Liver (tissue), 9 donors: ENCODE measurements around the gene NDUFS1. TPM values are rescaled to one million over a fixed set of nuclear protein-coding genes. Genes with fewer than 3 reads are reported as not detected.
A peak's percentile ranks its signal among the peaks of the same experiment; 100 is the strongest.
"Not testable (repeated sequence)": the region's sequence is repeated elsewhere in the genome, so short reads cannot be mapped to it uniquely, and the experiment has no call there.

Experiments
- DNase-seq: peaks from one replicate; pipeline ENCODE4 v3.0.0-alpha.2; 2017; ENCODE audit warnings: low spot score
- H3K27ac ChIP-seq, 2 donors: one replicate each; pipeline ENCODE4 v1.7.0; 2013; ENCODE audit warnings: inconsistent platforms in 2 of 2, low read length in 2 of 2, control low read depth in 1 of 2, low read depth in 1 of 2, mild to moderate bottlenecking in 1 of 2
- H3K27me3 ChIP-seq, 4 donors: one replicate each; pipeline versions ENCODE4 v1.6.1 to v1.7.0; 2013; ENCODE audit warnings: low read length in 3 of 4, inconsistent platforms in 1 of 4, mild to moderate bottlenecking in 1 of 4, moderate library complexity in 1 of 4; ENCODE audit not compliant: control insufficient read depth in 4 of 4, insufficient read depth in 4 of 4
- H3K36me3 ChIP-seq, 4 donors: one replicate each; pipeline versions ENCODE4 v1.6.1 to v1.7.0; 2013; ENCODE audit warnings: low read length in 3 of 4, mild to moderate bottlenecking in 3 of 4, low read depth in 1 of 4, moderate library complexity in 1 of 4; ENCODE audit not compliant: control insufficient read depth in 4 of 4, insufficient read depth in 3 of 4
- H3K4me1 ChIP-seq, 4 donors: one replicate each; pipeline versions ENCODE4 v1.6.1 to v1.7.0; 2013; ENCODE audit warnings: low read length in 3 of 4, mild to moderate bottlenecking in 3 of 4, moderate library complexity in 1 of 4; ENCODE audit not compliant: control insufficient read depth in 4 of 4, insufficient read depth in 4 of 4
- H3K4me3 ChIP-seq, 3 donors: one replicate each; pipeline versions ENCODE4 v1.6.1 to v1.7.0; 2013; ENCODE audit warnings: low read length in 3 of 3, control low read depth in 1 of 3, low read depth in 1 of 3, mild to moderate bottlenecking in 1 of 3
- H3K9ac ChIP-seq, 2 donors: one replicate each; pipeline ENCODE4 v1.7.0; 2013; ENCODE audit warnings: low read length in 2 of 2, mild to moderate bottlenecking in 2 of 2, moderate library complexity in 2 of 2, control low read depth in 1 of 2, low read depth in 1 of 2
- H3K9me3 ChIP-seq, 4 donors: one replicate each; pipeline versions ENCODE4 v1.6.1 to v1.7.0; 2013; ENCODE audit warnings: low read length in 3 of 4; ENCODE audit not compliant: control insufficient read depth in 4 of 4
- FOXA1 ChIP-seq: IDR thresholded peaks from 2 replicates; pipeline ENCODE4 v1.6.1; 2016; ENCODE audit warnings: antibody characterized with exemption
- FOXA2 ChIP-seq: IDR thresholded peaks from 2 replicates; pipeline ENCODE4 v1.6.1; 2016; ENCODE audit warnings: antibody characterized with exemption
- GABPA ChIP-seq, 2 donors: IDR thresholded peaks in 1 of 2; conservative IDR thresholded peaks in 1 of 2; 2 replicates each; pipeline ENCODE4 v1.6.1; 2016; ENCODE audit warnings: antibody characterized with exemption in 2 of 2, mild to moderate bottlenecking in 1 of 2, moderate library complexity in 1 of 2
- HNF4A ChIP-seq, 2 donors: conservative IDR thresholded peaks; 2 replicates each; pipeline ENCODE4 v1.6.1; 2016; ENCODE audit warnings: antibody characterized with exemption in 2 of 2, mild to moderate bottlenecking in 2 of 2
- HNF4G ChIP-seq: IDR thresholded peaks from 2 replicates; pipeline ENCODE4 v1.6.1; 2016; ENCODE audit warnings: antibody characterized with exemption
- JUND ChIP-seq, 2 donors: IDR thresholded peaks; 2 replicates each; pipeline ENCODE4 v1.6.1; 2016; ENCODE audit warnings: antibody characterized with exemption in 2 of 2
- NR2F2 ChIP-seq: IDR thresholded peaks from 2 replicates; pipeline ENCODE4 v1.6.1; 2016; ENCODE audit warnings: antibody characterized with exemption
- RXRA ChIP-seq, 2 donors: IDR thresholded peaks; 2 replicates each; pipeline ENCODE4 v1.6.1; 2017 to 2018; ENCODE audit warnings: antibody characterized with exemption in 2 of 2, mild to moderate bottlenecking in 1 of 2
- TAF1 ChIP-seq: conservative IDR thresholded peaks from 2 replicates; pipeline ENCODE4 v1.6.1; 2016; ENCODE audit warnings: antibody characterized with exemption, mild to moderate bottlenecking
- YY1 ChIP-seq: IDR thresholded peaks from 2 replicates; pipeline ENCODE4 v1.6.1; 2016; ENCODE audit warnings: antibody characterized with exemption, mild to moderate bottlenecking
- WGBS: extraction: QIAGEN DNeasy Blood & Tissue Kit; methylation state at CpG from one replicate; pipeline ENCODE4 v1.1.7; 2013; 5-methylcytosine and 5-hydroxymethylcytosine counted together
- polyA plus RNA-seq, 2 donors: library from polyadenylated mRNA; stranded (reverse) in 1 of 2; unstranded in 1 of 2; fragments of 200-250 nt in 1 of 2; fragments of >200 nt in 1 of 2; fragmentation: Nextera tagmentation in 1 of 2; extraction: Ambion mirVana in 1 of 2; gene quantifications; one replicate each; pipeline versions ENCODE4 v1.2.1 to v1.2.3, GENCODE V29; 2013 to 2015
- total RNA-seq, 2 donors: library from RNA; depleted of rRNA; stranded (reverse); fragments of >200 nt; gene quantifications; one replicate each; pipeline ENCODE4 v1.2.3, GENCODE V29; 2014
- TF ChIP-seq, protein P1 (sequence below): fragments of 150-350 bp; IDR thresholded peaks from 2 replicates; pipeline ENCODE4 v1.5.1; 2017; ENCODE audit warnings: improper control_type of control experiment, low read depth, low read length; ENCODE audit not compliant: missing input control
- TF ChIP-seq, protein P2 (sequence below): IDR thresholded peaks from 2 replicates; pipeline ENCODE4 v1.6.1; 2016; ENCODE audit warnings: antibody characterized with exemption
- TF ChIP-seq, protein P3 (sequence below): IDR thresholded peaks from 2 replicates; pipeline ENCODE4 v1.6.1; 2016; ENCODE audit warnings: antibody characterized with exemption
- TF ChIP-seq, protein P4 (sequence below): IDR thresholded peaks from 2 replicates; pipeline ENCODE4 v1.6.1; 2016; ENCODE audit warnings: antibody characterized with exemption
- donor health status: healthy.
- donor health status: healthy.
- donor health status: healthy.
- donor health status: healthy.
- donor health status: healthy.

The NDUFS1 gene
- total and polyA plus RNA-seq, 4 donors: 39.7 to 167 (median 83.2) TPM

DNA sequence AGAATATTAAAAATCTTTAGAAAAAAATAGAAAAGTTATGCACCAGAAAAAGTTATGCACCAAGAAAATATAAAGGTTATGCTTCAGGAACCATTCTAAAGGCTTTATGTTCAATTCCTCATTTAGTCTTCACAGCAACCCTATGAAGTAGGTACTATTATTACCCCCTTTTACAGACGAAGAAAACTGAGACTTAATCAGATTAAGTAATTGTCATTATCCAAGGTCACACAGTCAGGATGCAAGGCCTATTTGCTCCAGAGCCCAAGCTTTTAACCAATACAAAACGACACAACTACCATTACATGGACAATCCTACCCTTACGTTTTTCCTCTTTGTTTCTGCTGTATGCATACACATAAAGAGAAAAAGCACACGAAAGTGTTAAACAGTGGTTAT lies 78.3 kb downstream of the NDUFS1 start:
- H3K4me1 ChIP-seq: peaks cover 4 to 31% (median 16%) of the 10 kb centered on the region in 4 donors
- H3K9ac ChIP-seq: no peak overlapping the region
- no peak overlapping the region for H3K27ac ChIP-seq
- no peaks in the 10 kb centered on the region for H3K27me3 ChIP-seq
- 89% methylated on average over 4 of the region's 4 CpGs for WGBS
- H3K9me3 ChIP-seq: no peaks in the 10 kb centered on the region
- no peak for DNase-seq
- no peak overlapping the region for H3K4me3 ChIP-seq
- TF ChIP-seq GABPA (IDR thresholded peaks at IDR 0.05 in 1 of 2, conservative IDR thresholded peaks at IDR 0.05 in 1 of 2) (no peak), TAF1 (no peak)
- no peaks in the 10 kb centered on the region for H3K36me3 ChIP-seq

DNA sequence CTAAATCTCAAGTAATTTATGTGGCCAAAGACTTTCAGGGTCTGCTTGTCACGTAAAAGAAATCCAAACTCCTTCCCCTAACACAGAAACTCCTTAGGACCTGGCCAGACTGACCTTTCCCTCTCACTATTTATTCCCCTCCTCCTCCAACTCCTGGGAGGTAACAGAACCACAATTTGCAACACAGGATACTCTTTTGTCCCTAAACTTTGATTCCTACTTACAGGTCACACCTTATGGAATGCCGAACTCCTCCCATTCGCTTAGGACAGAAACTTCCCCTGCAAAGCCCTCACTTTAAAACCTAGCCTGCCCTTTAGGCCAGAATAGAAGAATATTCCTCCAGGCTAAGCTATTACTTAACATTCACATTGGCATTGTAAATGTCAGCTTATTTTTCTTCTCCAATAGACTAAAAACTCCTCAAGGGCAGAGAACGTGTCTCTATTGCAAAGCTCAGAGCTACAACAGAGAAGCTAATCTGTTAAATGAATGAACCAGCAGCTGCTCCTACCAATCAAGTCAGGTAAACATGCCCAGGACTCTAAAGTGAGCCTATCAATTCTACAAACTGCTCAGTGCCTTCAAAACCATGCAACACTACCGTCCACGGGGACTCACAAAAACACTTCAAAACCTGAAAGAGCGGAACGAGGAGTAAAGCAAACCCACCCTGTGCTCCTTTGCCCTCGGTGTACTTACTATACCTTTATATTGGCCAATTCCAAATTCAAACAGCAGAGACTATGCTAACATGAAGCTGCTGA lies 79.4 kb downstream of the NDUFS1 start:
- peaks cover 4 to 31% (median 16%) of the 10 kb centered on the region in 4 donors for H3K4me1 ChIP-seq
- H3K9ac ChIP-seq: no peak overlapping the region
- H3K9me3 ChIP-seq: no peaks in the 10 kb centered on the region
- no peak for DNase-seq
- H3K4me3 ChIP-seq: no peak overlapping the region
- TF ChIP-seq NR2F2 (no peak), FOXA2 (no peak), RXRA (IDR thresholded peaks at IDR 0.05) (no peak), GABPA (IDR thresholded peaks at IDR 0.05 in 1 of 2, conservative IDR thresholded peaks at IDR 0.05 in 1 of 2) (no peak), FOXA1 (no peak)
- WGBS: 84% methylated on average over 9 of the region's 9 CpGs
- H3K36me3 ChIP-seq: no peaks in the 10 kb centered on the region
- H3K27me3 ChIP-seq: no peaks in the 10 kb centered on the region
- no peak overlapping the region for H3K27ac ChIP-seq

DNA sequence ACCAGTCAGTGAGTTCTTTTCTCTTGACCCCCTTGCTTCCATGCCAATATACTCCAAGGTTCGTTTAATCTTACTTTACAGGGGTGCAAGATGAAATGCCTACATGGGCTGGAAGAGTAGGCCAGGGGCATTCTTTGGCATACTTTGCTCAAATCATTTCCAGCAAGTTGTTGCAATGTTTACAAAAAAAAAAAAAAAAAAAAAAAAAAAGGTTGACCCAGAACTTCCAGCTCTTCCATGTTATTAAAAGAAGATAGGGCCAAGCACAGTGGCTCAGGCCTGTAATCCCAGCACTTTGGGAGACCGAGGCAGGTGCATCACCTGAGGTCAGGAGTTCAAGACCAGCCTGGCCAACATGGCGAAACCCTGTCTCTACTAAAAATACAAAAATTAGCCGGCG lies 81.4 kb downstream of the NDUFS1 start:
- DNase-seq: not testable (repeated sequence)
- H3K27ac ChIP-seq: peak overlapping the region in 1 of 2 donors; percentile 48

DNA sequence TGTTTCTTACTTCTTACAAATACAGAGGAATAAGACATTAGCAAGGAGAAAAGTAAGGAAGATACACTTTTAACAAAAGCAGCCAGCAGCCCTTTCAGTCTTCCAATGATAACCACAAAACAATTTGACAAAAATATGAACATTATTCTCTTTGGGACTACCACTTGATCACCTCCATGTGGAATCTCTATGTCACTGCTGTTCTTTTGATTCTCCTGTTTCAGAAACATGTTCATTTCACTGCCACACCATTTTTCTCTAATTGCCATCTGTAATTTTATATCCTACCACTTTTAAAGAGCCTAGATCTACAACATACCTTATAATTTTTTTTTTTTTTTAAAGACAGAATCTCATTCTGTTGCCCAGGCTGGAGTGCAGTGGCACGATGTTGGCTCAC lies 84.1 kb downstream of the NDUFS1 start:
- no peak for DNase-seq
- H3K27me3 ChIP-seq: no peaks in the 10 kb centered on the region
- peaks cover 3 to 16% (median 7%) of the 10 kb centered on the region in 4 donors for H3K4me1 ChIP-seq
- no peaks in the 10 kb centered on the region for H3K9me3 ChIP-seq
- WGBS: 96% methylated on average over 1 of the region's 1 CpG
- H3K27ac ChIP-seq: no peak overlapping the region
- no peak overlapping the region for H3K4me3 ChIP-seq
- no peaks in the 10 kb centered on the region for H3K36me3 ChIP-seq
- H3K9ac ChIP-seq: no peak overlapping the region
- TF ChIP-seq FOXA1: no peak
- no peak for TF ChIP-seq TAF1
- TF ChIP-seq, protein P1, sequence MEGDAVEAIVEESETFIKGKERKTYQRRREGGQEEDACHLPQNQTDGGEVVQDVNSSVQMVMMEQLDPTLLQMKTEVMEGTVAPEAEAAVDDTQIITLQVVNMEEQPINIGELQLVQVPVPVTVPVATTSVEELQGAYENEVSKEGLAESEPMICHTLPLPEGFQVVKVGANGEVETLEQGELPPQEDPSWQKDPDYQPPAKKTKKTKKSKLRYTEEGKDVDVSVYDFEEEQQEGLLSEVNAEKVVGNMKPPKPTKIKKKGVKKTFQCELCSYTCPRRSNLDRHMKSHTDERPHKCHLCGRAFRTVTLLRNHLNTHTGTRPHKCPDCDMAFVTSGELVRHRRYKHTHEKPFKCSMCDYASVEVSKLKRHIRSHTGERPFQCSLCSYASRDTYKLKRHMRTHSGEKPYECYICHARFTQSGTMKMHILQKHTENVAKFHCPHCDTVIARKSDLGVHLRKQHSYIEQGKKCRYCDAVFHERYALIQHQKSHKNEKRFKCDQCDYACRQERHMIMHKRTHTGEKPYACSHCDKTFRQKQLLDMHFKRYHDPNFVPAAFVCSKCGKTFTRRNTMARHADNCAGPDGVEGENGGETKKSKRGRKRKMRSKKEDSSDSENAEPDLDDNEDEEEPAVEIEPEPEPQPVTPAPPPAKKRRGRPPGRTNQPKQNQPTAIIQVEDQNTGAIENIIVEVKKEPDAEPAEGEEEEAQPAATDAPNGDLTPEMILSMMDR: no peak
- TF ChIP-seq JUND (IDR thresholded peaks at IDR 0.05): no peak
- TF ChIP-seq HNF4A (conservative IDR thresholded peaks at IDR 0.05): no peak
- no peak for TF ChIP-seq NR2F2
- TF ChIP-seq HNF4G: no peak
- no peak for TF ChIP-seq FOXA2
- TF ChIP-seq, protein P2, sequence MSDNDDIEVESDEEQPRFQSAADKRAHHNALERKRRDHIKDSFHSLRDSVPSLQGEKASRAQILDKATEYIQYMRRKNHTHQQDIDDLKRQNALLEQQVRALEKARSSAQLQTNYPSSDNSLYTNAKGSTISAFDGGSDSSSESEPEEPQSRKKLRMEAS: no peak
- no peak for TF ChIP-seq GABPA (IDR thresholded peaks at IDR 0.05 in 1 of 2, conservative IDR thresholded peaks at IDR 0.05 in 1 of 2)
- TF ChIP-seq, protein P3, sequence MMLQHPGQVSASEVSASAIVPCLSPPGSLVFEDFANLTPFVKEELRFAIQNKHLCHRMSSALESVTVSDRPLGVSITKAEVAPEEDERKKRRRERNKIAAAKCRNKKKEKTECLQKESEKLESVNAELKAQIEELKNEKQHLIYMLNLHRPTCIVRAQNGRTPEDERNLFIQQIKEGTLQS: no peak
- TF ChIP-seq, protein P4, sequence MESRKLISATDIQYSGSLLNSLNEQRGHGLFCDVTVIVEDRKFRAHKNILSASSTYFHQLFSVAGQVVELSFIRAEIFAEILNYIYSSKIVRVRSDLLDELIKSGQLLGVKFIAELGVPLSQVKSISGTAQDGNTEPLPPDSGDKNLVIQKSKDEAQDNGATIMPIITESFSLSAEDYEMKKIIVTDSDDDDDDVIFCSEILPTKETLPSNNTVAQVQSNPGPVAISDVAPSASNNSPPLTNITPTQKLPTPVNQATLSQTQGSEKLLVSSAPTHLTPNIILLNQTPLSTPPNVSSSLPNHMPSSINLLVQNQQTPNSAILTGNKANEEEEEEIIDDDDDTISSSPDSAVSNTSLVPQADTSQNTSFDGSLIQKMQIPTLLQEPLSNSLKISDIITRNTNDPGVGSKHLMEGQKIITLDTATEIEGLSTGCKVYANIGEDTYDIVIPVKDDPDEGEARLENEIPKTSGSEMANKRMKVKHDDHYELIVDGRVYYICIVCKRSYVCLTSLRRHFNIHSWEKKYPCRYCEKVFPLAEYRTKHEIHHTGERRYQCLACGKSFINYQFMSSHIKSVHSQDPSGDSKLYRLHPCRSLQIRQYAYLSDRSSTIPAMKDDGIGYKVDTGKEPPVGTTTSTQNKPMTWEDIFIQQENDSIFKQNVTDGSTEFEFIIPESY: no peak
- no peak for TF ChIP-seq RXRA (IDR thresholded peaks at IDR 0.05)
- no peak for TF ChIP-seq YY1

More for the DNA sequence above, 81.4 kb downstream of the NDUFS1 start:
- peaks cover 3 to 15% (median 9%) of the 10 kb centered on the region in 4 donors for H3K4me1 ChIP-seq
- H3K4me3 ChIP-seq, H3K36me3 ChIP-seq, H3K27me3 ChIP-seq, H3K9me3 ChIP-seq, H3K9ac ChIP-seq: not testable (repeated sequence)
- WGBS: 69% methylated on average over 5 of the region's 5 CpGs
- peak; percentile 5 for TF ChIP-seq FOXA2
- peak; percentile 12 to 17 for TF ChIP-seq HNF4A (conservative IDR thresholded peaks at IDR 0.05)
